Measurements from ENCODE around the gene ANKS1A.
"Not testable (repeated sequence)": the region's sequence is repeated elsewhere in the genome, so short reads cannot be mapped to it uniquely, and the experiment has no call there.

- TF ChIP-seq CTCF (tag by site-specific recombination; IDR thresholded peaks at IDR 0.05); ZNF621 (tag by site-specific recombination; IDR thresholded peaks at IDR 0.05); ZNF114 (tag by site-specific recombination; IDR thresholded peaks at IDR 0.05); REPIN1 (tag by site-specific recombination; IDR thresholded peaks at IDR 0.05; ENCODE audit: low read depth); ZNF707 (tag by site-specific recombination; IDR thresholded peaks at IDR 0.05); ZNF433 (tag by site-specific recombination; IDR thresholded peaks at IDR 0.05; ENCODE audit: low read depth); ZNF513 (tag by site-specific recombination; IDR thresholded peaks at IDR 0.05); KLF7 (tag by site-specific recombination; IDR thresholded peaks at IDR 0.05; ENCODE audit: borderline replicate concordance); PBX3 (CRISPR knock-in tag; IDR thresholded peaks at IDR 0.05); SP2 (tag by site-specific recombination; IDR thresholded peaks at IDR 0.05); ZNF133 (tag by site-specific recombination; IDR thresholded peaks at IDR 0.05); ZNF121 (tag by site-specific recombination; IDR thresholded peaks at IDR 0.05): not testable (repeated sequence)
These were observed 43.1 kb downstream of the ANKS1A start for GRCh38 chr6:34932202-34932601.

All from HEK293 (cell line).